KG1 (cell line): Measurements from ENCODE around the gene DCST2.

Experiments used
- DNase-seq: peaks from one replicate; lab custom pipeline; 2025; lab: John Stamatoyannopoulos, UW

The DCST2 gene

GRCh38 chr1:154975409-154976059, 58.0 kb downstream of the DCST2 start:
- peak; percentile 37 for DNase-seq

- peak; percentile 97 for DNase-seq
Measured at GRCh38 chr1:154974808-154975408, 58.7 kb downstream of the DCST2 start.

- DNase-seq, result peak; percentile 98
Measured at GRCh38 chr1:154974102-154974807, 59.3 kb downstream of the DCST2 start, which contains the start of gene CKS1B. TSS of gene CKS1B (plus strand) at chr1:154974681. CDS start at chr1:154974746, 65 bp downstream.

GRCh38 chr1:154973344-154974101, 60.1 kb downstream of the DCST2 start:
- peak; percentile 77 for DNase-seq

- no peak for DNase-seq
Measured at GRCh38 chr1:154972517-154973343, 60.9 kb downstream of the DCST2 start.

GRCh38 chr1:154972213-154972516, 61.4 kb downstream of the DCST2 start:
- no peak for DNase-seq

- no peak for DNase-seq
Measured at GRCh38 chr1:154971341-154971998, 62.1 kb downstream of the DCST2 start.

GRCh38 chr1:154970631-154971340, 62.8 kb downstream of the DCST2 start, which contains the start of gene SHC1:
TSS of gene SHC1 (minus strand) at chr1:154970747. CDS start at chr1:154970526, 221 bp downstream.
- DNase-seq, result no peak

GRCh38 chr1:154969860-154970452, 63.6 kb downstream of the DCST2 start:
- DNase-seq, result no peak

- no peak for DNase-seq
Measured at GRCh38 chr1:154969246-154969645, 64.3 kb downstream of the DCST2 start.

- no peak for DNase-seq
Measured at GRCh38 chr1:154968731-154969130, 64.8 kb downstream of the DCST2 start.
